H1 (cell line): ENCODE data around the gene SLC25A21. TPM values are rescaled to one million over a fixed set of nuclear protein-coding genes. Genes with fewer than 3 reads are reported as not detected.
"Not testable (repeated sequence)": the region's sequence is repeated elsewhere in the genome, so short reads cannot be mapped to it uniquely, and the experiment has no call there.

ENCODE experiments used
- CTCF ChIA-PET: fragments of 300-600 bp; sonication (Branson Sonifier 250); formaldehyde crosslinking; loops from one replicate; lab custom pipeline; 2021; ENCODE audit not compliant: partially characterized antibody; lab: Charles Lee
- POLR2A ChIA-PET: fragments of 300-600 bp; sonication (Branson Sonifier 250); formaldehyde crosslinking; loops from one replicate; lab custom pipeline; 2021; ENCODE audit warnings: inconsistent platforms; ENCODE audit not compliant: partially characterized antibody; lab: Charles Lee
- DNase-seq, 2 experiments: peaks; one replicate each; pipeline versions ENCODE4 v3.0.0 to v3.0.0-alpha.2; 2010 to 2022; ENCODE audit warnings: low spot score in 2 of 2, low read depth in 1 of 2, mixed read lengths in 1 of 2
- FAIRE-seq: peaks from 2 replicates; lab custom pipeline; 2011; peaks lifted over from hg19 to GRCh38; lab: Jason Lieb, UNC
- H2AFZ ChIP-seq: 2 replicates; pipeline ENCODE4 v1.8.1; 2012; ENCODE audit warnings: low read length, inconsistent platforms
- H2AK5ac ChIP-seq: 2 replicates; pipeline ENCODE4 v1.6.1; 2013; ENCODE audit warnings: low read depth, low read length
- H2BK120ac ChIP-seq: replicated peaks from 2 replicates; pipeline ENCODE3; 2013; ENCODE audit warnings: low read depth, low read length, inconsistent platforms
- H2BK12ac ChIP-seq: 2 replicates; pipeline ENCODE4 v1.6.1; 2013; ENCODE audit warnings: low read depth, low read length
- H2BK15ac ChIP-seq: 2 replicates; pipeline ENCODE4 v1.6.1; 2013; ENCODE audit warnings: low read length
- H2BK20ac ChIP-seq: 2 replicates; pipeline ENCODE4 v1.6.1; 2013; ENCODE audit warnings: low read length
- H2BK5ac ChIP-seq: 2 replicates; pipeline ENCODE4 v1.6.1; 2013; ENCODE audit warnings: low read depth, low read length
- H3K14ac ChIP-seq: 2 replicates; pipeline ENCODE4 v1.6.1; 2013; ENCODE audit warnings: inconsistent platforms; ENCODE audit not compliant: insufficient read length
- H3K18ac ChIP-seq: 2 replicates; pipeline ENCODE4 v1.6.1; 2013; ENCODE audit warnings: low read length; ENCODE audit errors: extremely low read depth
- H3K23ac ChIP-seq: 2 replicates; pipeline ENCODE4 v1.6.1; 2013; ENCODE audit warnings: inconsistent platforms; ENCODE audit not compliant: insufficient read length
- H3K23me2 ChIP-seq: 2 replicates; pipeline ENCODE4 v1.6.1; 2013; ENCODE audit warnings: low read depth, low read length
- H3K27ac ChIP-seq: 2 replicates; pipeline ENCODE4 v1.6.1; 2011; ENCODE audit warnings: low read depth, low read length, inconsistent platforms
- H3K27me3 ChIP-seq, 4 experiments: replicated peaks in 1 of 4; 1 replicate in 1 of 4; 2 replicates in 3 of 4; pipeline versions ENCODE4 v1.6.1 to v1.8.1; 2011 to 2013; ENCODE audit warnings: low read length in 3 of 4, mild to moderate bottlenecking in 3 of 4, inconsistent platforms in 2 of 4, mixed read lengths in 2 of 4, moderate library complexity in 1 of 4; ENCODE audit not compliant: control insufficient read depth in 3 of 4, insufficient read depth in 3 of 4; ENCODE audit errors: extremely low read depth in 1 of 4
- H3K36me3 ChIP-seq, 4 experiments: 2 replicates each; pipeline versions ENCODE4 v1.6.1 to v1.8.1; 2011 to 2013; ENCODE audit warnings: mild to moderate bottlenecking in 4 of 4, low read length in 3 of 4, moderate library complexity in 2 of 4, control low read depth in 1 of 4, inconsistent platforms in 1 of 4; ENCODE audit not compliant: insufficient read depth in 4 of 4, control insufficient read depth in 2 of 4
- H3K4ac ChIP-seq: replicated peaks from 2 replicates; pipeline ENCODE3; 2013; ENCODE audit warnings: low read length, low read depth, mixed read lengths, inconsistent platforms; ENCODE audit not compliant: insufficient read length
- H3K4me1 ChIP-seq, 4 experiments: replicated peaks in 1 of 4; 1 replicate in 1 of 4; 2 replicates in 3 of 4; pipeline versions ENCODE4 v1.6.1 to v1.8.1; 2011 to 2013; ENCODE audit warnings: low read length in 3 of 4, inconsistent platforms in 2 of 4, mixed read lengths in 1 of 4; ENCODE audit not compliant: insufficient read depth in 4 of 4, control insufficient read depth in 3 of 4
- H3K4me2 ChIP-seq, 2 experiments: 2 replicates each; pipeline versions ENCODE4 v1.6.1 to v1.8.1; 2011 to 2013; ENCODE audit warnings: low read depth in 2 of 2, low read length in 2 of 2, control low read depth in 1 of 2, inconsistent platforms in 1 of 2, mild to moderate bottlenecking in 1 of 2; ENCODE audit not compliant: insufficient read depth in 1 of 2
- H3K4me3 ChIP-seq, 4 experiments: fragments of 200-600, 300-600 bp in 1 of 4; sonication (generic), shearing (Covaris generic), sonication (Bioruptor Twin) in 1 of 4; 2 replicates each; pipeline versions ENCODE4 v1.5.1 to v1.8.1; 2011 to 2016; ENCODE audit warnings: low read length in 4 of 4, low read depth in 3 of 4, control low read depth in 2 of 4, inconsistent platforms in 2 of 4, mild to moderate bottlenecking in 2 of 4, mixed read lengths in 1 of 4, moderate library complexity in 1 of 4; ENCODE audit not compliant: insufficient read depth in 2 of 4; ENCODE audit errors: extremely low read depth in 1 of 4
- H3K56ac ChIP-seq: replicated peaks from 2 replicates; pipeline ENCODE3; 2013; ENCODE audit warnings: low read depth, mild to moderate bottlenecking, mixed read lengths, low read length, inconsistent platforms; ENCODE audit not compliant: insufficient read length
- H3K79me1 ChIP-seq: 2 replicates; pipeline ENCODE4 v1.6.1; 2013; ENCODE audit warnings: low read depth, low read length, control low read depth
- H3K79me2 ChIP-seq, 2 experiments: 2 replicates each; pipeline versions ENCODE4 v1.6.1 to v1.8.1; 2012 to 2013; ENCODE audit warnings: low read length in 2 of 2, mild to moderate bottlenecking in 2 of 2, inconsistent platforms in 1 of 2; ENCODE audit not compliant: insufficient read depth in 2 of 2, control insufficient read depth in 1 of 2
- H3K9ac ChIP-seq, 4 experiments: replicated peaks in 1 of 4; 1 replicate in 1 of 4; 2 replicates in 3 of 4; pipeline versions ENCODE4 v1.6.1 to v1.8.1; 2011 to 2013; ENCODE audit warnings: low read depth in 3 of 4, low read length in 3 of 4, control low read depth in 2 of 4, mild to moderate bottlenecking in 2 of 4, moderate library complexity in 2 of 4, inconsistent platforms in 1 of 4; ENCODE audit errors: extremely low read depth in 1 of 4
- H3K9me3 ChIP-seq, 2 experiments: 2 replicates each; pipeline versions ENCODE4 v1.6.1 to v1.8.1; 2012 to 2013; ENCODE audit warnings: mild to moderate bottlenecking in 2 of 2, moderate library complexity in 2 of 2, control low read depth in 1 of 2, inconsistent platforms in 1 of 2, low read depth in 1 of 2, low read length in 1 of 2, mixed read lengths in 1 of 2; ENCODE audit not compliant: insufficient read depth in 2 of 2
- H4K20me1 ChIP-seq, 2 experiments: replicated peaks in 1 of 2; 2 replicates each; pipeline versions ENCODE3 to v1.8.1; 2011 to 2013; ENCODE audit warnings: inconsistent platforms in 2 of 2, low read length in 2 of 2, mild to moderate bottlenecking in 1 of 2; ENCODE audit not compliant: insufficient read depth in 2 of 2, control insufficient read depth in 1 of 2
- H4K5ac ChIP-seq: 2 replicates; pipeline ENCODE4 v1.6.1; 2013; ENCODE audit warnings: low read length, low read depth, mixed read lengths, inconsistent platforms; ENCODE audit not compliant: insufficient read length
- H4K8ac ChIP-seq: 2 replicates; pipeline ENCODE4 v1.8.0; 2013; ENCODE audit warnings: mild to moderate bottlenecking, moderate library complexity, low read length, inconsistent platforms; ENCODE audit not compliant: insufficient read depth; ENCODE audit errors: extremely low read depth
- H4K91ac ChIP-seq: replicated peaks from 2 replicates; pipeline ENCODE3; 2013; ENCODE audit warnings: low read length, mixed read lengths, inconsistent platforms; ENCODE audit not compliant: insufficient read length
- WGBS, 2 experiments: shearing (Covaris generic) in 1 of 2; methylation state at CpG; one replicate each; pipeline versions ENCODE4 v1.1.6 to v1.1.7; 2013 to 2015; ENCODE audit warnings: low lambda C conversion rate in 2 of 2, mixed read lengths in 2 of 2, inconsistent platforms in 1 of 2, low coverage in 1 of 2, missing lambda C conversion rate in 1 of 2; ENCODE audit not compliant: insufficient replicate concordance in 2 of 2, insufficient coverage in 1 of 2, insufficient read length in 1 of 2; ENCODE audit errors: extremely low coverage in 1 of 2, missing lambda C conversion rate in 1 of 2; 5-methylcytosine and 5-hydroxymethylcytosine counted together
- polyA plus RNA-seq, 7 experiments: library from polyadenylated mRNA; depleted of rRNA in 3 of 7; stranded (reverse) in 5 of 7; unstranded in 2 of 7; fragments of >200 nt in 5 of 7; fragments of 200-250 nt in 2 of 7; gene quantifications; 1 replicate in 5 of 7; 2 replicates in 1 of 7; 4 replicates in 1 of 7; pipeline versions ENCODE4 v1.2.1 to v1.2.3, GENCODE V29; 2011 to 2013; ENCODE audit warnings: missing spikeins in 2 of 7, mixed read lengths in 2 of 7
- total RNA-seq: library from RNA; stranded (reverse); fragmentation: NEBNext Ultra II Directional; extraction: Animal tissue kit (Norgen Biotek cat#: 25700); gene quantifications from 2 replicates; pipeline ENCODE4 v1.2.1, GENCODE V29; 2021

Gene SLC25A21
- total and polyA plus RNA-seq, 2 of the 8 experiments (the other 6 are each of a cell fraction or from before 2014, with no cell fraction given): 6.9 to 15.7 TPM

DNA sequence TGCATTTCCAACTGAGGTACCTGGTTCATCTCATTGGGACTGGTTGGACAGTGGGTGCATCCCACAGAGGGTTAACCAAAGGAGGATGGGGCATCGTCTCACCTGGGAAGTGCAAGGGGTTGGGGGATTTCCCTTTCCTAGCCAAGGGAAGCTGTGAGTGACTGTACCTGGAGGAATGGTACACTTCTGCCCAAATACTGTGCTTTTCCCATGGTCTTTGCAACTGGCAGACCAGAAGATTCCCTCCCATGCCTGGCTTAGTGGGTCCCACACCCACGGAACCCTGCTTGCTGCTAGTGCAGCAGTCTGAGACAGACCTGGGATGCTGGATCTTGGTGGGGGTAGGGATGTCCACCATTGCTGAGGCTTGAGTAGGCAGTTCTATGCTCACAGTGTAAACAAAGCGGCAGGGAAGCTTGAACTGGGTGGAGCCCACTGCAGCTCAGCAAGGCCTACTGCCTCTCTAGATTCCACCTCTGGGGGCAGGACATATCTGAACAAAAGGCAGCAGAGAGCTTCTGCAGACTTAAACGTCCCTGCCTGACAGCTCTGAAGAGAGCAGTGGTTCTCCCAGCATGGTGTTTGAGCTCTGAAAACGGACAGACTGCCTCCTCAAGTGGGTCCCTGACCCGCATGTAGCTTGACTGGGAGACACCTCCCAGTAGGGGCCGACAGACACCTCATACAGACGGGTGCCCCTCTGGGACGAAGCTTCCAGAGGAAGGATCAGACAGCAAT lies 15.6 kb upstream of the SLC25A21 start:
- not testable (repeated sequence) for H2AK5ac ChIP-seq, H3K4me1 ChIP-seq, H3K14ac ChIP-seq, H3K27ac ChIP-seq, H4K20me1 ChIP-seq, H3K9ac ChIP-seq, DNase-seq, H2BK5ac ChIP-seq, H3K18ac ChIP-seq, FAIRE-seq, H3K23me2 ChIP-seq, H4K8ac ChIP-seq, H2BK20ac ChIP-seq, H4K91ac ChIP-seq, H3K4me3 ChIP-seq, H4K5ac ChIP-seq, H3K56ac ChIP-seq, H3K79me1 ChIP-seq, H2BK15ac ChIP-seq, H3K4ac ChIP-seq, H2BK12ac ChIP-seq, H3K36me3 ChIP-seq, H3K23ac ChIP-seq, H3K4me2 ChIP-seq, H3K9me3 ChIP-seq, H3K27me3 ChIP-seq, H2BK120ac ChIP-seq, H3K79me2 ChIP-seq
- WGBS, 2 experiments: 80% methylated on average over 9 of the region's 9 CpGs; no CpG with 5 or more reads in 1 of the 2 experiments
- H2AFZ ChIP-seq: peak overlapping the region; percentile 76; the same call in 1 of the 2 replicates
- POLR2A ChIA-PET: interaction anchor here (1.6 to 2.6 kb wide), 4 partner anchors 10 to 19 kb away, joined by 4 to 14 read pairs (median 6); partner anchors contain the start of genes MIPOL1 and SLC25A21
- CTCF ChIA-PET: interaction anchor here (1.3 to 3.2 kb wide), 3 partner anchors 9 to 42 kb away, joined by 3 to 9 read pairs (median 6); partner anchors contain the start of gene MIPOL1
